ENCODE measurements around the gene OPN4.

GRCh38 chr10:86632009-86632800 lies 22.1 kb upstream of the OPN4 start:
- TF ChIP-seq EZH2 (IDR thresholded peaks at IDR 0.05; ENCODE audit: borderline replicate concordance, low read depth, low read length, severe bottlenecking): no peak
- TF ChIP-seq CTCF (IDR thresholded peaks at IDR 0.05; ENCODE audit: borderline replicate concordance, extremely low read depth, low read length, poor library complexity, severe bottlenecking): no peak
